GM18511 (cell line): ENCODE measurements around the gene GLI3.

Experiments
- ATAC-seq: cut with Tn5 transposase; IDR thresholded peaks from one replicate; pipeline ENCODE4 v1.9.1; 2021; ENCODE audit warnings: mild to moderate bottlenecking, moderate library complexity; ENCODE audit not compliant: unreplicated experiment

Gene GLI3

DNA sequence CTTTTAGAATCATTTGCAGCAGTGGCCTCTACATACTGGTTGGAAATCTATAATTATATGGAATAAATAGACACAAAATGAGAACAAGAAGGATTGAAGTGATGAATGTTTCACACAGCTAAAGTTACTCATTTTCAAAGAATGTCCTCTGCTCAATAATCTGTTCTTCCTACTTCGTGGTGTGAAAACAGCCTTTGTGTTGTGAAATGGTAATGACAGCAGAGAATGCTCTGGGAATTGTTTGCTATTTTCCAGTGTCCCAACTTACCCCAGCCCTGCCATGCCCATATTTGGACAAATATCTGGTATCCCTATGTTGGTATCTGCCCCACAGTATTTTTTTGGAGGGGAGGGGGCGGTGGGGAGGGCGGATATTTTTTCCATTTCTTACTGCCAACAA lies 130.4 kb downstream of the GLI3 start:
- ATAC-seq: no peak

- ATAC-seq: no peak
Measured at GRCh38 chr7:42105554-42106358, 131.3 kb downstream of the GLI3 start.

DNA sequence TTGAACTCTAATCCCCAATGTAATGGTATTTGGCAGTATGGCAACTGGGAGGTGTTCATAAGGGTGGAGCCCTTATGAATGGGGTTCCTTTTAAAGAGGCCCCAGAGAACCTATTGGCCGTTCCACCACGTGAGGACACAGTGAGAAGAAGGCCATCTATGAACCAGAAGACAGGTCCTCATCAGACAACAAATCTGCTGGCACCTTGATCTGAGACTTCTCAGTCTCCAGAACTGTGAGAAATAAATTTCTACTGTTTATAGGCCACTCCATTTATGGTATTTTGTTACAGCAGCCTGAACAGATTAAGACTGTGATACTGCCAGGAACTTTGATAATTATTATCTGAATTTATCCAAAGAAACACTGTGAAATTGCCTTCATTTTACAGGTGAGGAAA lies 132.3 kb downstream of the GLI3 start:
- no peak for ATAC-seq

DNA sequence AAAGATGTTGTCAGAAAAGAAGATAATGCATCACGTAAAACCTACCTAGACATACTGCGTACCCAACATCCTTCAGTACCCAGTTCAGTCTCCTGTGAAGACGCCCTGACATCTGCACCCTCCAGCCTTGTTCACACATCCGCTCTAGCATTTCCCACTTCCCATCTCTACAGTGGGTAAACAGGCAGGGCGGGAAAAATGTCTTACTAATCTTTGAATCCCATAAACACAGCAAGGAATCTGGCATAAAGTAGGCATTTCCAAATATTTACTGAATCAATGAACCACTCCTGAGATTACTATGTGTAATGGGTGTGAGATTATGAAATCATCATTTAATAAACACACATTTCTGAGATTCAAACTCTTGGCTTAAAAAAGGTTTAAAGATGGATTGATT lies 132.8 kb downstream of the GLI3 start:
- no peak for ATAC-seq

DNA sequence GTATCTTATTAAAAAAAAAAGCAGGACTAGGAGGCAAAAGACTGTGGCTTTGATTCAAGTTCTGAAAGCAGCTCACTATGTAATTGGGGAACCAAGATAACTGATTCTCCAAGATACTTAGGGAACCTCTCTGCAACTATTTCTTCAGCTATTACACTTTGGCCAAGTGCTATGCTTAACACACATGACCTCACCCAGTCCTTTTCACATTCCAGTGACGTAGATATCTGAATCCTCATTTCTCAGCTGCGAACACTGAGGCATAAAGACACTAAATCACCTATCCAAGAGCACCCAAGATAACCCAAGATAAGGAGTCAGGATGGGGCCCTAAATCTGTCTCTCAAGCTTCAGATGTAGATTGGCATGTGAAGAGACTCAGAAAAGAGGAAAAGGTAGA lies 133.6 kb downstream of the GLI3 start:
- no peak for ATAC-seq

GRCh38 chr7:42103020-42103419 lies 134.0 kb downstream of the GLI3 start:
- ATAC-seq: no peak

DNA sequence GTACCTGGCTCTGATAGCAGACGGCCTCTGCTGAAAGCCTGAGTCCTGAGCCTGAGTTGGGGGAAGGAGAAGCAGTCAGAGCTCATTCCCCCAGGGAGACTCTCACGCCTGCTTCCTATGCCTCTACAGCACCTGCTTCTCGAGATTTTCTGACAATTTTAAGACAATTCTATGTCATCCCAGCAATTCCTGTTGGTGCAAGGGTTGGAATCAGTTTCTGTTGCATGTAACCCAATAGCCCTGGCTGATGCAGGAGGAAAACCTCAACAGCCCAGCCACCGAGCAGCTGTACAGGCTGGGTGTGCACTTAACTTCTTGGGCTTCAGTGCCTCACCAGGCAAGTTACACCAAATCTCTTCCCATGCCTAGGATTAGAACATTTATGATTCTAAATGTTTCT lies 134.7 kb downstream of the GLI3 start:
- no peak for ATAC-seq

DNA sequence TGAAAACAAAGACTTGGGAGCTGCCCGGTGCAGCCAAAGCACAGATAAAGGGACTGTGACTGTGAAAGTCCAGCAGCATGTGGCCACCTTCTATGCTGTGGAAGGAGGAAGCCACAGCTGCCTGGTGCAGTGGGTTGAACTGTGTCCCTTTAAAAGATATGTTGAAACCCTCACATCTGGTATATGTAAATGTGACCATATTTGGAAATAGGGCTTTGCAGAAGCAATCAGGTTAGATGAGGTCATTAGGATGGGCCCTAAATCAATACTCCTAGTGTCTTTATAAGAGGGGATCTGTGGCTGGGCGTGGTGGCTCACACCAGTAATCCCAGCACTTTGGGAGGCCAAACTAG lies 136.9 kb downstream of the GLI3 start:
- no peak for ATAC-seq

GRCh38 chr7:42099470-42100155 lies 137.4 kb downstream of the GLI3 start:
- ATAC-seq: no peak

GRCh38 chr7:42099066-42099465 lies 137.9 kb downstream of the GLI3 start:
- ATAC-seq: no peak

DNA sequence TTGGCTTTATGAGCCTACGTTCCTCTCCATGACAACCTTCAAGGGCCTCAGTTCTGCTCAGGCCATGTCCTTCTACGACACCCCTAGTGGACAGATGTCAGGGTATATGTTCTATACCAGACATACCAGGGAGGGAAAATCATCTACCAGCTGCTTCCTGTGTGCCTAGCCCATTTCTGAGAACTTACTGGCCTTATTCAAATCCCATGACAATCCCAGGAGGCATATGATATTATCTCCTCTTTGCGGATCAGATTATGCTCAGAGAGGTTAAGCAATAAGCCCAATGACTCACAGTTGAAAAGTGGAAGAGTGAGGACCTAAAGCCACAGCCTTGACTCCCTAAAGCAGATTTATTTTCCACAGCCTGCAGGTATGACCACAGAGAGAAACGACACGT lies 139.3 kb downstream of the GLI3 start:
- ATAC-seq: no peak

DNA sequence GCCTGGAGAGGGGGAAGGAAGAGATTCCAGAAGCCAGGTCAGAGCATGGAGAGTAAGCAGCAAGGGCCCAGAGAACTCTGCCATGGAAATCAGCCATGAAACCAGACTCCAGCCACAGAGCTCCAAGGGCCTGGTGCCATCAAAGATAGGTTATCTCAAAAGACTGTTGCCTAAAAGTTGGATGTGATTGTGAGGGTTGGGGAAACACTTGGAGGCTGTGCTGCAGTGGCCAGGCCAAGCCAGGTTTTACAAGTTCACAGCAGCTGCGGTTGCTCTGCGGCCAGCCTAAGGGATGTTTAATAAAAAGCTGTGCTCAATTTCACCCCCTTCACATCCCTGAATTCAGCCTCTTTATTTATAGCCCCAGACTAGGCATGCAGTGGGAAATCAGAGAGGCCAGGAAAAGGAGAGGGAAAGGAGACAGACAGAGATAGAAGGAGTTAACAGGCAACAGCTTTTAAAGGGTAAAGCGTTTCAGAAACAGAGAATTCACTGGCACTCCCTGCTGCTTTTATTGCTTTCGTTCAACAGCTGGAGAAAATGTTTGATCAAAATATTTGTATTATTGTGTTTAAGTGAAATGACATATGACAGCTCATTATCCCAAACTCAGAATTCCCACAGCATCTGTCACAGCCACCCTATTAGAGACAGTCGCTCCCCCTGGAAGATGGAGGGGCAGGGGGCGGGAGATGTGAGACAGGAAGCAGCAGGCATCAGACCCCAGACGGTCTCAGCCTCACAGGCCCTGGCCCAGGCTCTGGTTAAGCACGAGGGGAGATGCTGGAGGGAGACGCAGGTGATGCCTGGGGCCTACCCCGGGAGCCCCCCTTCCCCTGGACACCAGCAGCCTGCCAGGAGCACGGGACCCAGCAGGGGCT lies 140.1 kb downstream of the GLI3 start:
- no peak for ATAC-seq

DNA sequence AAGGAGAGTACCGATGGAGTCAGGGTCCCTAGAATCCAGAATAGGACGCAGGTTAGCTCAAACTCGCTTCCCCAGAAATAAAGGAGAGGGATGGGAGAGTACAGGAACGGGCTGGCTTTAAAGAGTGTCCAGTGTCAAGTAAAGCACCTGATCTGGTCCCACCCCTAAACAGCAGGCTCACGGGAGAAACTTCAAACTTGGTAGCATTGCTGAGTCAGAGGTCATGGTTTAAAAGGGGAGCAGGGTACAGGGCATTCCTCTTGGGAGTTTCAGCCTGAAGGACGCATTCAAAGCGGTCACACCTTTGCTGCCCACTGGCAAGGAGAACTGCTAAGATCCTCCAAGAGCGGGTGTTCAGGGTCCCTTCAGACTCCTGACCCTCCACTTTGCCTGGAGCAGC lies 140.7 kb downstream of the GLI3 start:
- no peak for ATAC-seq

- ATAC-seq: no peak
Measured at GRCh38 chr7:42095791-42096190, 141.2 kb downstream of the GLI3 start.

DNA sequence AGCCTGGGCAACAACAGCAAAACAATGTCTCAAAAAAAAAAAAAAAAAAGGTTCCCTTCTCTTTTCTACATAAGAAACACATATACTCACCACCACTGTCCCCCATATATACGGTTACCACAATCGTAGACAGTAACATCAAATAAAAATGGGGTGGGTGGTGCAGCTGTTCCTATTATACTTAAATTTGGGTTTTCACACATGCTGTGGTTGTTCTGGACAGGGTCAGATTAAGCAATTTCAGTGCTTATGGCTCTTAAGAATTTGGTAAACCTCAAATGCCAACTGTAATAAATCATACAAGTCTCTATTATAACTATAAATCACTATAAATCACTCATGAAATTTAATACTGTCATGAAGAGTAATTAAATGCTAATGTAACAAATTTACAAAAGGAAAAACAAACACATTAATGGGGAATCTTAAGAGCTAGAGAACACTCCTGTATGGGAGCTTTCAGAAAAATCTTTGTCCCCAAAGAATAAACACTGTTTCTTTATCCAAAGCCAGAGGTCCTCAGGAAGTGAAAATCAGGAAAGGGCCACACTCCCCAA lies 143.6 kb downstream of the GLI3 start:
- ATAC-seq: no peak

DNA sequence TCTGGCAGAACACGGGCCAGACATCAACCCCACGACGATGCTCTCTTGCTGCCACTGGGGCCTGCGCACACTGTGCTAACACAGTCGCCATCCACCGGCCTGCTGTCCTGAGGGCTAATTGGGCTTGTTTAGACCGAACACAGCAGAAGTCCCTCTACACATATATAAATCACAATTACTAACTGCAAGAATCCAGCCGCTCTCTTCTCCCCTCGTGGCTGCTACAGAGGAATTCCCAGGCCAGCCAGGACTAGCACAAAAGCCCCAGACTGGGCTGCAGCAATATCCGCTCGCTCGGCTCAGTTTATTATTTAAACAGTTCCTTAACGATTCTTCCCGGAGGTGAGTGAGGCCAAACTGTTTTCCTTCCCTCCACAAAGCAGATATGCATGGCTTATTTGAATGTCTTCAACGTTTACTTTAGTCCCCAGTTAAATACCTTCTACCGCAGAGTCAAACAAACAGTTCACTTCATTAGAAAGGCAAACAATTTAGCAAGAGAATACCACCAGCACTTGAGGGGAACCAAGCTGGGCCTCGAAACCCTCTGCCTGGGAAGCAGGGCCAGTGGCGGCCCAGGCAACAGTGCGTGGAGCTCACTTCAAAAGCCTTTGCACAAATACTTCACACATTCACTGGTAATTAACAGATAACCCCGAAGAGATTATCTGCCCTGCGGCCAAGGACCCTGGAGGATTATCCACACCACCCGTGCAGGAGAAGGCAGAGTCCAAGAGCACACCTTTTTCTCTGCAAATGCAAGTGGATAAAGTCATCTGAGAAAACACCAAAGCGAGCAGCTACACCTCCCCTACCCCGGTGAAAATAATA lies 145.3 kb downstream of the GLI3 start:
- ATAC-seq: no peak

GRCh38 chr7:42090806-42091205 lies 146.2 kb downstream of the GLI3 start:
- no peak for ATAC-seq

- ATAC-seq: no peak
Measured at GRCh38 chr7:42090056-42090455, 147.0 kb downstream of the GLI3 start.

DNA sequence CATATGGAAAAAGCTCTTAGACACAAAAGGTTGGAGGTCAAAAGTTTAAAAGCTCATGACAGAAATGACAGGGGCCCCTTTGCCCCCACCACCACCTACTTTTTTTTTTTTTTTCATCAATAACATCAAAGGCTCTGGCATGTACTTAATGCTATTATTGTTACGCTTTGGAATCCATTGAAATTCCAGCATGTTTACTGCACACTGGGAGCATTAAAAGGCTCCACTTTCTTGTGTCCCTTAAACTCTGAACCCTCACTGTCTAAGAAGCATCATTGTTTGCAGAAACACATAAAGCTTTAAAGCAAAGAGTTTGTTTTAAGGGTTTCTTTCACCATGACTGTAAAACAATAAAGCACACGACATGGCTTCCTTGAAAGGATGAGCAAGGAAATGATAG lies 149.4 kb downstream of the GLI3 start:
- ATAC-seq: no peak

GRCh38 chr7:42085531-42085930 lies 151.5 kb downstream of the GLI3 start:
- no peak for ATAC-seq

DNA sequence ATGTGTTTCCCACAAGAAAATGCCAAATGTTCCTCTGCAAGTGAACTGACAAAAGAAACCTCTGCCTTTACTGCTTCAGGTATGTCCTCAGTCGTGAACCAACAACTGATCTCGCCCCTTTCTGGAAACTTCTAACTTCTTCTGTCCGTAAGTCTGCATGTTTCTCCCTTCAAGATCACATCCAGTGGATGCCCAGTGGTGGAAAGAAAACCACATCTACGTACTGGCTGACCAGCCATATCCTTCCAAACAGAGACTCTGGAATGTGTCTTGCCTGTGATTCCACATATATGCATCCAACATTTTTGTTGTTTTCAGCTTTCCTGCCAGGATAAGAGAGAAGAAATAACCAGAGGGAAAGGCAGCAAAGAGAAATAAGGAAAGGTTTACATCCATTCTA lies 152.7 kb downstream of the GLI3 start:
- no peak for ATAC-seq
